Activated naive CD4-positive, alpha-beta T cell treated with anti-CD3 and anti-CD28 coated beads for 36 hours (primary cell): ENCODE results near the gene PRRT2. TPM values are rescaled to one million over a fixed set of nuclear protein-coding genes. Genes with fewer than 3 reads are reported as not detected.
"Not testable (repeated sequence)": the region's sequence is repeated elsewhere in the genome, so short reads cannot be mapped to it uniquely, and the experiment has no call there.

Experiments used
- CTCF ChIA-PET: fragments of 350-600 bp; sonication (Branson Sonifier 250); formaldehyde crosslinking; loops from one replicate; lab custom pipeline; 2021; ENCODE audit warnings: antibody characterized with exemption; lab: Charles Lee
- DNase-seq: peaks from one replicate; pipeline ENCODE4 v3.0.0-alpha.2; 2020
- H3K27ac Mint-ChIP-seq: one replicate; pipeline ENCODE4 v1.8.0; 2021; ENCODE audit warnings: mild to moderate bottlenecking, mixed read lengths
- H3K27me3 Mint-ChIP-seq: one replicate; pipeline ENCODE4 v1.8.0; 2021; ENCODE audit warnings: low read depth, mixed read lengths
- H3K36me3 Mint-ChIP-seq: one replicate; pipeline ENCODE4 v1.8.0; 2021; ENCODE audit warnings: low read depth, mixed read lengths
- H3K4me1 Mint-ChIP-seq: one replicate; pipeline ENCODE4 v1.8.0; 2021; ENCODE audit warnings: low read depth, mixed read lengths
- H3K4me3 Mint-ChIP-seq: one replicate; pipeline ENCODE4 v1.8.0; 2021; ENCODE audit warnings: mild to moderate bottlenecking, moderate library complexity, mixed read lengths
- H3K9me3 Mint-ChIP-seq: one replicate; pipeline ENCODE4 v1.8.0; 2021; ENCODE audit warnings: mixed read lengths
- intact Hi-C: fragments of 100-400 bp; cut with micrococcal nuclease; formaldehyde crosslinking; loops from one replicate; pipeline ENCODE4 v1.15.1; 2023
- total RNA-seq, 2 experiments: library from RNA; stranded (reverse); gene quantifications; one replicate each; pipeline ENCODE4 v1.2.3, GENCODE V29; 2021

PRRT2 gene
- total RNA-seq, 2 experiments from 2014 or later: 0.83 to 0.94 TPM

DNA sequence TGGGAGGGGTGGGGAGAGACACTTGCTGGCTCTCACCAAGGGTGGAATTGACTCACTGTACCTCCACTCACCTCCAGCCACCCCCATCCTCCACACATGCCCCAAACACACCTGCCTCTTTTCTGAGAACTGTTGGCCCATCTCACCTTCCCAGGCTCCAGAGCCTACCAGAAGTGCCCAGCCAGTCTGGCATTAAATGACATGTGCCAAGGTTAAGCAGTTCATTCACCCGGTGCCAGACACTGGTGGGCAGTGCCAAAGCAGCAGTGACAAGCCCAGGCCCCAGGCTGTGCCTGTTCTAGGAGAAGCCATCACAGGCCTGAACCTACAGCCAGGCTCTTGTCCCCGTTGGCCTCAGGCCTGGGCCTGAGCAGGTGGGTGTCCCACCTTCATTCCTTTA is 19.5 kb downstream of the PRRT2 start:
- Mint-ChIP-seq H3K4me1 (peaks cover 57% of the 10 kb centered on the region), H3K27me3 (no peaks in the 10 kb centered on the region), H3K27ac (no peak overlapping the region), H3K36me3 (peaks cover 23% of the 10 kb centered on the region), H3K4me3 (no peak overlapping the region), H3K9me3 (no peaks in the 10 kb centered on the region)
- no peak for DNase-seq
- intact Hi-C loops: no loop called here
- CTCF ChIA-PET: no interaction called here

DNA sequence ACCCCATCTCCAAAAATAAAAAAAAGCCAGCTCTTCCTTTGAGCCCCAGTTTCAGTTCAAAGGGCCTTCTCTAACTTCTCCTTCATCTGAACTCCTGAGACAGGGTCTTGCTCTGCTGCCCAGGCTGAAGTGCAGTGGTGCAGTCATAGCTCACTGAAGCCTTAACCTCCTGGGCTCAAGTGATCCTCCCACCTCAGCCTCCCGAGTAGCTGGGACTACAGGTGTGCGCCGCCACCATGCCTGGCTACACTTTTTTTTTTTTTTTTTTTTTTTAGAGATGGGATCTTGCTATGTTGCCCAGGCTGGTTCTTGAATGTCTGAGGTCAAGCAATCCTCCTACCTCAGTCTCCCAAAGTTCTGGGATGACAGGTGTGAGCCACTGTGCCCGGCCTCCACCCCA is 21.2 kb downstream of the PRRT2 start:
- Mint-ChIP-seq H3K4me1 (peaks cover 39% of the 10 kb centered on the region), H3K36me3 (peaks cover 25% of the 10 kb centered on the region)
- CTCF ChIA-PET: interaction anchor here (0.6 to 1.2 kb wide), 6 partner anchors 12 to 222 kb away, joined by 3 to 6 read pairs (median 3); no protein-coding TSS in a partner anchor
- H3K27ac Mint-ChIP-seq, H3K27me3 Mint-ChIP-seq, DNase-seq, H3K9me3 Mint-ChIP-seq, intact Hi-C loops, H3K4me3 Mint-ChIP-seq: not testable (repeated sequence)

DNA sequence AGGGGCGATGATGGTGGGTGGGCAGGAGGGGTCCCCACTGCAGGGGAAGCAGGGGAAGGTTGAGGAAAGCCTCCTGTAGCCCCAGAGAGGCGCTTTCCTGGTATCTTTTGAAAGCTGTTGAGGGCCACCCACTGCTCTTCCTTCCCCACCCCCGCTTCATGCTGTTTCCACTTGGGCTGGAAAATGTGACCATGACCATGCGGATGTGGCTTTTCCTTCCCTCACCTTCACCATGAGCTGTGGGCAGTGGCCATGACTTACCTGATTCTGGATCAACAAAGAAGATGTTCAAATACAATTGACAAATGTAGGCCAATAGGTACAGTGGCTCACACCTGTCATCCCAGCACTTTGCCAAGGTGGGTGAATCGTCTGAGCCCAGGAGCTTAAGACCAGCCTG is 22.1 kb downstream of the PRRT2 start:
- Mint-ChIP-seq H3K9me3 (no peaks in the 10 kb centered on the region), H3K27me3 (no peaks in the 10 kb centered on the region), H3K27ac (no peak overlapping the region), H3K4me1 (peaks cover 33% of the 10 kb centered on the region), H3K36me3 (peaks cover 25% of the 10 kb centered on the region), H3K4me3 (no peak overlapping the region)
- DNase-seq: no peak
- intact Hi-C loops: no loop called here
- CTCF ChIA-PET: interaction anchor here (1.2 to 1.6 kb wide), 3 partner anchors 13 to 15 kb away, joined by 3 to 9 read pairs (median 7); partner anchors contain the start of gene MVP

DNA sequence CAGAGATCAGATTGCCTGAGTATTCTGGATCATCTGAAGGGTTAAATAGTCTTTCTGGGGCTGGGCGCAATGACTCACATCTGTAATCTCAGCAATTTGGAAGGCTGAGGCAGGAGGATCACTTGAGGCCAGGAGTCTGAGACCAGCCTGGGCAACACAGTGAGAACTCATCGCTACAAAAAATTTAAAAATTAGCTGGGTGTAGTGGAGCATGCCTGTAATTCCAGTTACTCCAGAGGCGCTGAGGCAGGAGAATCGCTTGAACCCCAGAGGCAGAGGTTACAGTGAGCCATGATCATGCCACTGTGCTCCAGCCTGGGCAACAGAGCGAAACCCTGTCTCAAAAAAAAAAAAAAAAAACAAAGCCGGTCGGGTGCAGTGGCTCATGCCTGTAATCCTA is 23.9 kb downstream of the PRRT2 start:
- Mint-ChIP-seq H3K27me3 (no peaks in the 10 kb centered on the region), H3K4me3 (no peak overlapping the region), H3K4me1 (peaks cover 19% of the 10 kb centered on the region), H3K9me3 (no peaks in the 10 kb centered on the region), H3K27ac (no peak overlapping the region), H3K36me3 (peaks cover 25% of the 10 kb centered on the region)
- intact Hi-C loops: no loop called here
- CTCF ChIA-PET: no interaction called here
- no peak for DNase-seq

DNA sequence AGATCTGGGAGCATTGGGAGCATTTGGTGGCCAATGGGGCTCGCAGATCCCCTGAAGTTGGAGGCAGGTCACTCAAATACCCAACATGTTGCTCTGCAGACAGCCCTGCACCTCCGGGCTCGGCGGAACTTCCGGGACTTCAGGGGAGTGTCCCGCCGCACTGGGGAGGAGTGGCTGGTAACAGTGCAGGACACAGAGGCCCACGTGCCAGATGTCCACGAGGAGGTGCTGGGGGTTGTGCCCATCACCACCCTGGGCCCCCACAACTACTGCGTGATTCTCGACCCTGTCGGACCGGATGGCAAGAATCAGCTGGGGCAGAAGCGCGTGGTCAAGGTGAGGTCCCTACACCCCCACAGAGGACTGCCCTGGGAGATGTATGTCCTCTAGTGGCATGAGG is 24.6 kb downstream of the PRRT2 start:
- no peak overlapping the region for H3K4me3 Mint-ChIP-seq
- H3K27ac Mint-ChIP-seq: no peak overlapping the region
- H3K4me1 Mint-ChIP-seq: peaks cover 13% of the 10 kb centered on the region
- intact Hi-C loops: no loop called here
- no peaks in the 10 kb centered on the region for H3K27me3 Mint-ChIP-seq
- CTCF ChIA-PET: no interaction called here
- H3K36me3 Mint-ChIP-seq: peaks cover 25% of the 10 kb centered on the region
- no peaks in the 10 kb centered on the region for H3K9me3 Mint-ChIP-seq
- no peak for DNase-seq

DNA sequence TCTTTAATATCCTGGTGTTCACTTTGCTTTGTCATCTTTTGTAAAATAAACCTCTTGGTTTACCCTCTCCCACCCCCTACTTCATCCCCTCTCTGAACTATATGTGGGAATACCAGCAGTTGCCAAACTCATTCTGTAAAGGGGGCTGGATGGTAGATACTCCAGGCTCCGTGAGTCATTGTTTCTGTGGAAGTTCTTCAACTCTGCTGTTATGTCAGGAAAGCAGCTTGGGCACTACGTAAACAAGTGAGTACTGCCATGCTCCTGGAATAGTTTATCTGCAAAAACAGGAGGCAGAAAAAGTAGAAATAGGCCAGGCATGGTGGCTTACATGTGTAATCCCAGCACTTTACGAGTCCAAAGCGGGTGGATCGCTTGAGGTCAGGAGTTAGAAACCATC is 25.8 kb downstream of the PRRT2 start:
- H3K27ac Mint-ChIP-seq: no peak overlapping the region
- CTCF ChIA-PET: interaction anchor here (0.6 to 2.6 kb wide), 2 partner anchors 11 to 714 kb away, joined by 3 to 11 read pairs; no protein-coding TSS in a partner anchor
- intact Hi-C loops: no loop called here
- no peaks in the 10 kb centered on the region for H3K9me3 Mint-ChIP-seq
- DNase-seq: no peak
- H3K27me3 Mint-ChIP-seq: no peaks in the 10 kb centered on the region
- H3K4me3 Mint-ChIP-seq: no peak overlapping the region
- H3K4me1 Mint-ChIP-seq: peaks cover 11% of the 10 kb centered on the region
- H3K36me3 Mint-ChIP-seq: peaks cover 21% of the 10 kb centered on the region

DNA sequence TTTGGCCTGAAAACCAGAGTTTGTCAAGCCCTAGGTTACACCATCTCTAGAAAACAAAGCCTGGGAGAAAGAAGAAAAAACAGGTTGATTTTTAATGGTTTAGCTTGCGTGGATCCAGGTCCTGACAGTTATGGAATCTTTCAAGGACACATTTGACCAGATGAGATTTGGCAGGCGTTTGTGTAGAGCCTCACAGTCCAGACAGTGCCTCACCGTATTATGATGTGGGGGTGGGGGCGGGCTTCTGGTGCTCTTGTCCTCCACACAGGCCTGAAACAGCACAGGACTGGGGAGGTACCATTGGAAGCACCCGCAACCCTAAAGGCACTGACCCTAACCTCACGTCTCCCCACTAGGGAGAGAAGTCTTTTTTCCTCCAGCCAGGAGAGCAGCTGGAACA is 27.8 kb downstream of the PRRT2 start:
- Mint-ChIP-seq H3K27me3 (no peaks in the 10 kb centered on the region), H3K36me3 (peaks cover 12% of the 10 kb centered on the region)

DNA sequence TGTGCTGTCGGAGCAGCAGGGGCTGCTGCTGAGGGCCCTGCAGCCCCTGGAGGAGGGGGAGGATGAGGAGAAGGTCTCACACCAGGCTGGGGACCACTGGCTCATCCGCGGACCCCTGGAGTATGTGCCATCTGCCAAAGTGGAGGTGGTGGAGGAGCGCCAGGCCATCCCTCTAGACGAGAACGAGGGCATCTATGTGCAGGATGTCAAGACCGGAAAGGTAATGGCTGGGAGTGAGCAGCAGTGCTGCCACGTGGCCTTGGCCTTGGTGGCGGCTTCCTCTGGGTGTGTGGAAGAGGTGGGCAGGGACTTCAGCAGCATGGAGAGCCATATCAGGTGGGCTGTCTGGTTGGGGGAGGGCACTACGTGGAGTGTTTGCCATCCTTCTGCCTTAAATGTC is 28.2 kb downstream of the PRRT2 start:
- no peak overlapping the region for H3K4me3 Mint-ChIP-seq
- no peaks in the 10 kb centered on the region for H3K27me3 Mint-ChIP-seq
- DNase-seq: no peak
- H3K4me1 Mint-ChIP-seq: peaks cover 2% of the 10 kb centered on the region
- CTCF ChIA-PET: interaction anchor here (2.6 kb wide), 1 partner anchor 8 kb away, joined by 11 read pairs; no protein-coding TSS in a partner anchor
- H3K9me3 Mint-ChIP-seq: no peaks in the 10 kb centered on the region
- intact Hi-C loops: no loop called here
- H3K36me3 Mint-ChIP-seq: peaks cover 12% of the 10 kb centered on the region
- peak overlapping the region; percentile 46 for H3K27ac Mint-ChIP-seq

More for the DNA sequence above, 27.8 kb downstream of the PRRT2 start:
- DNase-seq: no peak
- Mint-ChIP-seq H3K4me1 (peaks cover 2% of the 10 kb centered on the region), H3K27ac (no peak overlapping the region), H3K4me3 (no peak overlapping the region), H3K9me3 (no peaks in the 10 kb centered on the region)
- intact Hi-C loops: no loop called here
- CTCF ChIA-PET: interaction anchor here (2.6 kb wide), 1 partner anchor 9 kb away, joined by 11 read pairs; no protein-coding TSS in a partner anchor

DNA sequence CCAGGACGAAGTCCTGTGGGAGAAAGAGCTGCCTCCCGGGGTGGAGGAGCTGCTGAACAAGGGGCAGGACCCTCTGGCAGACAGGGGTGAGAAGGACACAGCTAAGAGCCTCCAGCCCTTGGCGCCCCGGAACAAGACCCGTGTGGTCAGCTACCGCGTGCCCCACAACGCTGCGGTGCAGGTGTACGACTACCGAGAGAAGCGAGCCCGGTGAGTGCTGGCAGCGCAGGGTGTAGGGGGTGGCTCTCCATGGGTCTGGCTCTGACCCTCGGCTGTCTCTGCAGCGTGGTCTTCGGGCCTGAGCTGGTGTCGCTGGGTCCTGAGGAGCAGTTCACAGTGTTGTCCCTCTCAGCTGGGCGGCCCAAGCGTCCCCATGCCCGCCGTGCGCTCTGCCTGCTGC is 29.6 kb downstream of the PRRT2 start:
- Mint-ChIP-seq H3K36me3 (peaks cover 7% of the 10 kb centered on the region), H3K4me3 (no peak overlapping the region), H3K4me1 (peaks cover 2% of the 10 kb centered on the region), H3K9me3 (no peaks in the 10 kb centered on the region), H3K27ac (no peak overlapping the region), H3K27me3 (no peaks in the 10 kb centered on the region)
- intact Hi-C loops: no loop called here
- no peak for DNase-seq
- CTCF ChIA-PET: interaction anchor here (0.7 kb wide), 1 partner anchor 12 kb away, joined by 3 read pairs; no protein-coding TSS in a partner anchor

DNA sequence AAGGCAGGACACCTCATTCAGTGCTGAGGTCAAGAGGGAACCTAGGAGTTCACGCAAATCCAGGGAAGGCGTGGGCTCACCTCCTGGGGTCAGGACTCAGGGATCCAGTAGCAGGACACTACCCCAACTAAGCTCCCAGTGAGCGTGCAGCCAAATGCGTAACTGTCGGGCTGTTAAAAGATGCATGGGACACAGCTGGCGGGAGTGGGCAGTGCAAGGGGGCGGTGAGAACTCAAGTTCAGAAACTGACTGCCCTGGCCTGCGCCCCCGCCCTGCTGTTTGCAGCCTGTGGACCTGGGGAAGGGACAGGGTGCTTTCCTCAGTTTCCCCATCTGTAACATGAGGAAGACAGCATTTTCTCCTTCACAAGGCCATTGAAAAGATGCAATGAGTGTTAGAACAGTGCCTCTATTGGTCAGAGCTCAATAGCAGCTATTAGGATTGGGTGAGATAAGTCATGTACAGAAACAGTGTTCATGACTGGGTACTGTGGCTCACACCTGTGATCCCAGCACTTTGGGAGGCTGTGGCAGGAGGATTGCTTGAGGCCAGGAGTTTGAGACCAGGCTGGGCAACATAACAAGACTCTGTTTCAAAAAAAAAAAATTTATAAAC is 30.8 kb downstream of the PRRT2 start:
- CTCF ChIA-PET: interaction anchor here (0.8 to 1.1 kb wide), 4 partner anchors 13 to 142 kb away, joined by 3 to 5 read pairs (median 3); partner anchors contain the start of gene PAGR1
- DNase-seq: no peak
- Mint-ChIP-seq H3K27me3 (no peaks in the 10 kb centered on the region), H3K4me1 (peaks cover 2% of the 10 kb centered on the region), H3K9me3 (no peaks in the 10 kb centered on the region), H3K27ac (peak overlapping the region; percentile 41), H3K4me3 (no peak overlapping the region), H3K36me3 (peaks cover 8% of the 10 kb centered on the region)
- intact Hi-C loops: no loop called here

DNA sequence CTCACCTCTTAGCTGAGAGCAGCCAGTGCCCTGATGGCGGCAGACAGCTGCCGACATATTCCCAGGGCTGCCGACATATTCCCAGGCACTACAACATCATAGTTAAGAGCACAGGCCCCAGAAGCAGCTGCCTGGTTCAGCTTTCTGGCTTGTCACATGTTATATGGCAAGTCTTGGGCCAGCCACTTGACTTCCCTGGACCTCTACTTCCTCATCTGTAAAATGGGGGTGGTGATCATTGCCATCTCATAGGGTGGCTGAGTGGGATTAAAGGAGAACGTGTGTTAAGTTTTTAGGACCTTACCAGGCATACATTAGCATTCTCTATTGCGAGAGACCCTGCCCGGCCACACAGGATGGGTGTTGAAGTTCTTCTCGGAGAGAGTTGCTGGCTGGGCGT is 31.9 kb downstream of the PRRT2 start:
- intact Hi-C loops: no loop called here
- no peaks in the 10 kb centered on the region for H3K9me3 Mint-ChIP-seq
- H3K36me3 Mint-ChIP-seq: peaks cover 8% of the 10 kb centered on the region
- no peak overlapping the region for H3K27ac Mint-ChIP-seq
- no peak for DNase-seq
- H3K4me3 Mint-ChIP-seq: no peak overlapping the region
- peaks cover 6% of the 10 kb centered on the region for H3K4me1 Mint-ChIP-seq
- no peaks in the 10 kb centered on the region for H3K27me3 Mint-ChIP-seq
- CTCF ChIA-PET: interaction anchor here (0.5 to 0.9 kb wide), 3 partner anchors 14 to 1406 kb away, joined by 3 to 6 read pairs (median 3); no protein-coding TSS in a partner anchor

DNA sequence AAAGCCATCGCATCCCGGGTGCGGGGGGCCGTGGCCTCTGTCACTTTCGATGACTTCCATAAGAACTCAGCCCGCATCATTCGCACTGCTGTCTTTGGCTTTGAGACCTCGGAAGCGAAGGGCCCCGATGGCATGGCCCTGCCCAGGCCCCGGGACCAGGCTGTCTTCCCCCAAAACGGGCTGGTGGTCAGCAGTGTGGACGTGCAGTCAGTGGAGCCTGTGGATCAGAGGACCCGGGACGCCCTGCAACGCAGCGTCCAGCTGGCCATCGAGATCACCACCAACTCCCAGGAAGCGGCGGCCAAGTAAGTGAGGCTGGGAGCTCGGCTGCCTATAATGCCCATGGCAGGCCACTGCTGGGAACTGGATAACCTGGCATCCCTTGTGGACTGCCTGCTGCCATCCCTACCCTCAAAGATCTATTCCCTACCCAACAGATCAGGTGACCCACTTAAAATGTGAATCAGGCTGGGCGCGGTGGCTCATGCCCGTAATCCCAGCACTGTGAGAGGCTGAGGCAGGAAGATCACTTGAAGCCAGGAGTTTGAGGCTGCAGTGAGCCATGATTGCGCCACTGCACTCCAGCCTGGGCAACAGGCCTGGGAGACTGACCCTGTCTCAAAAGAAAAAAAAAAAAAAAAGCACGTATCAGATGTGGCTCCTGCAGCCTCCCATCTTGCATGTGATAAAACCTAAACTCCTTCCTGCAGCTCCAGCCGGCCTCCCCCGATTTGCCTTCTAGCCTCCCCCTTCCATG is 32.8 kb downstream of the PRRT2 start:
- H3K36me3 Mint-ChIP-seq: peaks cover 8% of the 10 kb centered on the region
- CTCF ChIA-PET: interaction anchor here (0.5 to 1.5 kb wide), 6 partner anchors 11 to 1405 kb away, joined by 3 to 6 read pairs (median 4); no protein-coding TSS in a partner anchor

More for the DNA sequence above, 32.8 kb downstream of the PRRT2 start:
- no peak overlapping the region for H3K27ac Mint-ChIP-seq
- no peaks in the 10 kb centered on the region for H3K9me3 Mint-ChIP-seq
- peaks cover 6% of the 10 kb centered on the region for H3K4me1 Mint-ChIP-seq
- no peak for DNase-seq
- no peaks in the 10 kb centered on the region for H3K27me3 Mint-ChIP-seq
- intact Hi-C loops: no loop called here
- H3K4me3 Mint-ChIP-seq: no peak overlapping the region
